Measurements from ENCODE around the gene TNIP3. TPM values are rescaled to one million over a fixed set of nuclear protein-coding genes. Genes with fewer than 3 reads are reported as not detected.
"Not testable (repeated sequence)": the region's sequence is repeated elsewhere in the genome, so short reads cannot be mapped to it uniquely, and the experiment has no call there.

Gene TNIP3, protein sequence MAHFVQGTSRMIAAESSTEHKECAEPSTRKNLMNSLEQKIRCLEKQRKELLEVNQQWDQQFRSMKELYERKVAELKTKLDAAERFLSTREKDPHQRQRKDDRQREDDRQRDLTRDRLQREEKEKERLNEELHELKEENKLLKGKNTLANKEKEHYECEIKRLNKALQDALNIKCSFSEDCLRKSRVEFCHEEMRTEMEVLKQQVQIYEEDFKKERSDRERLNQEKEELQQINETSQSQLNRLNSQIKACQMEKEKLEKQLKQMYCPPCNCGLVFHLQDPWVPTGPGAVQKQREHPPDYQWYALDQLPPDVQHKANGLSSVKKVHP
- 10 to 100 TPM; 16.9 to 18.3 TPM for total RNA-seq

DNA sequence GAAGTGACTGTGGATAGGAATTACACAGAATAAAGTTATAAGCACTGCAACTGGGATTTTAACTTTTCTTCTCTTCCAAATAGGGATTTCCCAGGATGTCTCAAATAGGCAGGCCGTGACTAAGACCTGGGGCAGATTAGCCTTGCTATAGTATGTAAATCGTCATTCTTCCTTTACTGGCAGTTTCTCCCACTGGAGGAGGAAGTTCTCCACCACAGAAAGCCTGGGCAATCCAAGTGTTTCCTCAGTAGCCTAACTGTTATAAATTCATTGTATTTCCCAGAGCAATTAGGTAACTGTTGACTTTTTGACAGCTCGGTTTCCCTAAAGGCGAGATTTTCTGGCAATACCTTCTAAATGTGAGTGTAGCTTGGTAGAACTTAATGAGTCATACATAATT lies at the start of gene TNIP3:
Gene TNIP3, minus strand, starts transcription at position 31 of the 400 bp plus-strand sequence. CDS start 196 bp downstream, outside the sequence.
- POLR2A ChIA-PET: no interaction called here
- CTCF ChIA-PET: no interaction called here

DNA sequence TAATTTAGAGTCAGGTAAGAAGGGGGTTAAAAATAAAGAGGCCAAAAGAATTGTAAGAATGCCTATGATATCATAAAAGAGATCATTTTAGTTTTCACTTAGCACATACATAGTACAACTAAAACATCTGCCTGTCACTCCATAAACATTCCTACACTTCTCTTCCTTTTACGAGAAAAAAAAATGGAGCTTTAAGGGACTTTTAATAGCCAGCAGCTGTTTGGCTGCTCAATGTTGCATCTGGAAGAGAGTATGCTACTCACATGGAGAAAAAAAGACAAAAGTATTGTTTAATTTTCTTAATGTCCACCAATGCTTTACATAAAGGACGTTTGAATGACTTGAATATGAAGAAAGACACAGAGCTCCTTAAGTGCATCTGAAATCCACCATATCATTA lies 48.7 kb upstream of the TNIP3 start:
- POLR2A ChIA-PET: interaction anchor here (0.5 to 1.4 kb wide), 3 partner anchors 10 to 95 kb away, joined by 3 to 5 read pairs (median 3); no protein-coding TSS in a partner anchor
- CTCF ChIA-PET: no interaction called here

DNA sequence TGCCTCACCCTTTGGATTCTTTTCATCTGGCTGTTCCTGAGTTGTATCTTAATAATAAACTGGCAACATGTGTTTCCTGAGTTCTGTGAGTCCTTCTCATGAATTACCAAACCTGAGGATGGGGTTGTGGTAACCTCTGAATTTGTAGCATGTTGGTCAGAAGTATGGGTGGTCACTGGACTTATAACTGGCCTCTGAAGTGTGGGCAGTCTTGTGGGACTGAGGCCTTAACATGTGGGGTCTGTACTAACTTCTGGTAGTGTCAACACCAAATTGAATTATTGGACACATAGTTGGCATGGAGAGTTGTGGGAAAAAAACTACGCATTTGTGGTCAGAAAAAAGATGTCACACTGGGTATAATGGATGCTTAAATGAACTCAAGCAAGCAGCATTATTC lies 45.0 kb upstream of the TNIP3 start:
- CTCF ChIA-PET: no interaction called here
- POLR2A ChIA-PET: no interaction called here

DNA sequence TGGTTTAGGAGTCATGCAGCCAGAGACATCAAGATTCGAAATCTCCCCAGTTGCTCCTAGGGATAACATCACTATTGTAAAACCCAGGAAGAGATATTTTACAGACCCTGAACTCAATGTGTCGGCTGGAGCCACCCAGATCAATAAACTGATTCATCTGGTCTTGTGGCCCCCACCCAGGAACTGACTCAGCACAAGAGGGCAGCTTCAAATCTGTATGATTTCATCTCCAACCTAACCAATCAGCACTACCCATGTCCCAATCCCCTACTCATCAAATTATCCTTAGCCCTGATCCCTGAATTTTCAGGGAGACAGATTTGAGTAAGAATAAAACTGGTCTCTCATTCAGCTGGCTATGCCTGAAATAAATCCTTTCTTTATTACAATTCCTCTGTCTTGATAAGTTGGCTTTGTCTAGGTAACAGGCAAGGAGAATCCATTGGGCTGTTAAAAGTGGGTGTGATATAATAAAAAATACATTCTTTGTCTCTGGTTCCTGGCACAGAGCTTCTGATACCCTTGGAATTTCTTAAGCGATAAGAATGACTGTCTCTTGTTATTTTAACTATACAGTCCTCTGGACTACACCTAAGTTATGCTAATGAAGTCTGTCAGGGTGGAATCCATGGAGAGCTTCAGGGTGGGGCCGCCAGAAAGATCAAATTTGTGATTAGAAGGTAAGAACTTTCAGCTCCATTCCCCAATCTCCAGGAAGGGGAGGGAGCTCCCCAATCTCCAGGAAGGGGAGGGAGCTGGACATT lies 44.3 kb upstream of the TNIP3 start:
- POLR2A ChIA-PET: no interaction called here
- CTCF ChIA-PET: interaction anchor here (1.1 kb wide), 1 partner anchor 99 kb away, joined by 3 read pairs; no protein-coding TSS in a partner anchor

DNA sequence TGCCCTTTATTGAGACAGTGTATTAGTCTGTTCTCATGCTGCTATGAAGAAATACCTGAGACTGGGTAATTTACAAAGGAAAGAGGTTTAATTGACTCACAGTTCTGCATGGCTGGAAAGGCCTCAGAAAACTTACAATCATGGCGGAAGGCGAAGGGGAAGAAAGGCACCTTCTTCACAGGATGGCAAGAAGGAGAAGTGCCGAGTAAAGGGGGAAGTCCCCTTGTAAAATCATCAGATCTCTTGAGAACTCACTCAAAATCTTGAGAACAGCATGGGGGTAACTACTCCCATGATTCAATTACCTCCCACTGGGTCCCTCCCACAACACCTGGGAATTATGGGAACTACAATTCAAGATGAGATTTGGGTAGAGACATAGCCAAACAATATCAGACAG lies 41.7 kb upstream of the TNIP3 start:
- POLR2A ChIA-PET: not testable (repeated sequence)

DNA sequence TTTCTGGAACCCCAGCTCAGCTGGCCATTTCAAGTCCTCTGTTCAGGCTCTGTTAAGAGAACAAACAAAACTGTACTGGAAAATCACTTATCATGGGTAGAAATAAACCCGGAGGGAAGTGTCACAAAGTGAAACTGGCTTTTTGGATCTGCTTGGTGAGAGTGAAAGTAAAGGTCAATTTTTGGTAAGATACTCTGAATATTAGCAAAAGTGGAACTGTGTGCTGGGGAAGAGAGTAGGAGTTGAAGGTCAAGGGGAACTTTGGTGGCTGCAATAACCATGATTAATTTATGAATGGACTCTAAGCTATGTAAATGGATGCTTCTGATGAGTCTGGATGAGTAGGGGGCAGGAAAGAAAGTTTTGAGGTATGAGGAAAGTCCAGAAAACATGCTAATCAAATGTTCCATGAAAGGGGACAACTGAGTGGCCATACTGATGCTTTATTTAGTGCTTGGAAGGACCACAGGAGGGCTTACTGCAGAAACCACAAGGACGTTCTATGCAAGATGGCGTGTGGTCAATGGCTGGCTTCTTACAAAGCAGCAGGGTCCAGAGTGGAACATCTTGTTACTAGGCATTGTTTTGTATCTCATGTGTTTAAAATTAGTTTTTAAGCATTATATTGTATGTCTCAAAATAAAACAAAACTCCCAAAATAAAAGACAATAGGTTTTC lies 36.8 kb upstream of the TNIP3 start:
- POLR2A ChIA-PET: interaction anchor here (1.2 kb wide), 1 partner anchor 24 kb away, joined by 3 read pairs; no protein-coding TSS in a partner anchor
- CTCF ChIA-PET: interaction anchor here (1.3 to 1.8 kb wide), 2 partner anchors 21 to 107 kb away, joined by 6 to 9 read pairs; no protein-coding TSS in a partner anchor

More for the DNA sequence above, 41.7 kb upstream of the TNIP3 start:
- CTCF ChIA-PET: not testable (repeated sequence)

DNA sequence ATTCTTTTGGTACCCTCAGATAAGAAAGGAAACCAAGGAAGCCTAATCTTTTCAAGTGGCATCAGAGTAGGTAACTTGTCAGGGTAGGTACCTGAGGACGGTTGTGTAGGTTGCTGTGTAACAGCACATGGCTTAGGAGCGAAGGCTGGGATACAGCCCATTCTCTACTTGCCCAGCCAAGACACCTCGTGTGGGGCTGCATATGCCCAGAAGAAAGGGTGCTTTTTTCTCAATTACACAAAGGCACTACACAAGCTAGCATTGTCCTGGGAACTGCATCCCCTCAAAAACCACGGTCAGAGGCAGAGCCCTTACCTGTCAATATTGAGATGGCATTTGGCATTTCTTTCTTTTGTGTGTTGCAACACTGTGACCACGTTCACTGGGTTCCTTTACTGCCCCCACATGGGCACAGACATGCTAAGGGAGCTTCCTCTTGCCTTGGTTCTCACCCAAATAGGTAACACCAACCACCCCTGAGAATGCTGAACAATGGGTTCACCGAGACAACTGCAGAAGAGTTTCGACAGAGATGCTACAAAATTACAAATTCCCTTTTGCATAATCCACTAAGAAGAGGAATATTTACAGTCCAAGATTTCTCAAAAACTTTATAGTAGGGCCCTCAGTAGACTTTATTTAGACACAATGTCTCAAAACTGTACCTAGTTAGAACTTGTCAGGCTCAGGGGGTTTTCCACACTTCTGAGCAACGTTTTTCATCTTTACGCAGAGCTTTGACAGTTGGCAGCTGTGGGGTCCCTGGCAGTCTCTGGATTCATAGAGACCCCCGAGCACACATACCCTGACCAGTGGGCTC lies 35.8 kb upstream of the TNIP3 start:
- CTCF ChIA-PET: interaction anchor here (0.9 to 1.8 kb wide), 7 partner anchors 12 to 108 kb away, joined by 3 to 9 read pairs (median 3); no protein-coding TSS in a partner anchor
- POLR2A ChIA-PET: interaction anchor here (1.2 kb wide), 1 partner anchor 25 kb away, joined by 3 read pairs; no protein-coding TSS in a partner anchor

DNA sequence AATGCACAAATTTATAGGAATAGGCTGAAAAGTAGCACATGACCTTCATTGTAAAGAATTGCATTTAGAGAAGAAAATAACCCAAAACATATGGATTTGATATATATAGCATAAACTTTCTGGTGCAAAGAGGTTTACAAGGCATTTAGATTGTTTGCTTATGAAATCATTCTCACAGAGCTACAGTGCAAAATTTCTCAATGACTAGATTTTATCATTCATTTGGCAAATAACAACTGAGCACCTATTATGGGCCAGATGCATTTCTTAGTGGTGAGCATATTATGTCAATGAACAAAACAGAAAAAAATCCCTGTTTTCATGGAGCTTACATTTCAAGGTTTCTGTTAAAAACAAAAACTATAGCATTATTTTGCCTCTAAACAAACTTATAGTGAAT lies 34.1 kb upstream of the TNIP3 start:
- POLR2A ChIA-PET: no interaction called here
- CTCF ChIA-PET: interaction anchor here (0.9 to 1.4 kb wide), 2 partner anchors 8 to 55 kb away, joined by 3 to 4 read pairs; no protein-coding TSS in a partner anchor

DNA sequence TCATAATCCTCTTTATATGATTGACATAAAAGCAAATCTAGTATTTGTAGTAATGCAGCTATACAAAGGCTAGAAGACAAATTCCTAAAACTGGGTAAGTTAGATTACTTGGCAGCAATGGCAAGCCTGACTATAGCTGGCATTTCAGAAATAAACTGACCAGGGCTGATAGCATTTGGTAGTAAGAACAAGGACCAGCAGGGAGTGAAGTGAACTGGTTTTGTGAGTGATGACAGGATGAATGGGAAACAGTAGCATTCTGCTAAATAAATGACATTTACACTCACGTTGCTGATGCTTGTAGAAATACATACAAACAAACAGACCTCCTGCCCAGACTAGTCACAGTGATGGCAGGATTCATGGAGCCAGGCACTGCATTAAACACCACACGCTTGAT lies 31.5 kb upstream of the TNIP3 start:
- ChIA-PET CTCF (no interaction called here), POLR2A (no interaction called here)

DNA sequence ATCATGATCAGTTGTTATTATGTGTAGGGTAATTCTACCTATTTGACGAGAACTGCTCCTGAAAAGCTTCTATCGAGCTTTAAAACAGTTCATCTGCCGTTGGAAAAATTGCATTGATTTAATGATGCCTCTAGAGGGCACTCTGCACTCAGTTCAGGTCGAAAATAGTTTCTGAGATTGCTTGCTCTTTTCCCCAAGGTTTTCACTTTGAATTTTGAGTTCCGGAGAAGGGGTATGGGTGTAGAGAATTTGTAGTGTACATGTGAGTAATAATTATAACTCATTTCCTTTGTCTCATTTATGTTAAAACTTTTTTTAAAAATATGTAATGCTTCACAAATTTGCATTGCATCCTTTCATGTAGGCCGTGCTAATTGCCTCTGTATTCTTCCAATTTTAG lies 28.4 kb upstream of the TNIP3 start:
- ChIA-PET CTCF (interaction anchor here (0.6 to 3.8 kb wide), 14 partner anchors 9 to 116 kb away, joined by 3 to 24 read pairs (median 4); no protein-coding TSS in a partner anchor), POLR2A (interaction anchor here (0.6 to 1.0 kb wide), 4 partner anchors 51 to 88 kb away, joined by 3 to 4 read pairs (median 3); no protein-coding TSS in a partner anchor)

DNA sequence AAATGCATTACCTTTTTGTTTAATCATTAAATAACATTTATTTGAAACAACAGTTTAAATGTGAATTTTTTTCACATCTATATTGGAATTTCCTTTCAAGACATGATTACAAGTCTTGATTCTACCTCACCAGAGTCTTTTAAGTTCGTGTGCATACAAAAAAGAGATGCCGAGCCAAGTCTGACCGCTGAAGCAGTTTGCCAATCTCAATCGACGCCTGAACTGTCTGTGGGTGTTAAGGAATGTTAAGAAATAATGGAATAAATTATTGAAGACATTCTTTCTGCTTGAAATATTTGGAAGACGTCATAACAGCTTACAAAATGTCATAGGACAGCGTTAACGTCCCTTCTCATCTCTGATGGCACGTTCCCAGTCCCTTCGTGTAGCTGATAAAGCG lies 27.9 kb upstream of the TNIP3 start:
- POLR2A ChIA-PET: interaction anchor here (0.6 to 1.0 kb wide), 3 partner anchors 59 to 88 kb away, joined by 3 to 4 read pairs (median 3); no protein-coding TSS in a partner anchor
- CTCF ChIA-PET: interaction anchor here (0.7 to 3.8 kb wide), 13 partner anchors 9 to 116 kb away, joined by 3 to 24 read pairs (median 4); no protein-coding TSS in a partner anchor

DNA sequence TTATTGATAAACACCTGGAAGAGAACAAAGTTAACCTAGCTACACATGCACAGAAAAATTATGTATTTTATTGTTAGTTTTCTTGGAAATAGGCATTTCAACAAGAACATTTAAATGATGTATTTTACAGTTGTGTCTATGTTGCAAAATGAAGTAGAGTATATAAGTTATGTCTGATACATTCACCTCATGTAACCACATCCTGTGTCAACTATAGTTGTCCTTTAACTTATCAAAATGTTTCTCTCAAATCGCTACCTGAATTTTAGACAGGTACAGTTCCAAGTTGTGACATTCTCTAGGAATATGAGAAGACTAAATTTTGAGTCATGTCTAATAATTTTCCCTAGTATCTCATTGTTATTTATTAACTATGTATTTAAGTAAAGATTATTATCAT lies 27.2 kb upstream of the TNIP3 start:
- CTCF ChIA-PET: interaction anchor here (2.2 to 3.8 kb wide), 2 partner anchors 29 to 117 kb away, joined by 10 to 24 read pairs; no protein-coding TSS in a partner anchor
- POLR2A ChIA-PET: no interaction called here

DNA sequence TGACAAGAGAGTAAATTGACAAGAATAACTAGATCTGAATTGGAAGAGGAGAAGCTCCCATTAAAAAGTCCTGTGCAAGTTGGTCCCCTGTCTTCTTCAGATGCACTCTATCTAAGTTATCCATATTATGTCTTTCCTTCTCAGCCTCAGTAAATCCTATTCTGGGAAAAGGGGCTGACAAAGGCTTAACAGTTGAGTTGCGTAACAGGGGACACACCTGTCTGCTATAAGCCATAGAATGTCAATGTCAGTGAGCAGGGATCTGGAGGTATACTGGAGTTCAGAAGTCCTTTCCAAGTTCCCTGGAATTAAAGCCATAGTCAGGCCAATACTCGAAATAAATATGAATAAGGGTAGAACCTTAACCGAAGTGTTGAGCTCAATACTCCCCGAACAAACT lies 26.3 kb upstream of the TNIP3 start:
- ChIA-PET POLR2A (interaction anchor here (0.6 kb wide), 1 partner anchor 111 kb away, joined by 3 read pairs; no protein-coding TSS in a partner anchor), CTCF (interaction anchor here (0.8 to 3.8 kb wide), 4 partner anchors 8 to 118 kb away, joined by 3 to 24 read pairs (median 3); no protein-coding TSS in a partner anchor)

DNA sequence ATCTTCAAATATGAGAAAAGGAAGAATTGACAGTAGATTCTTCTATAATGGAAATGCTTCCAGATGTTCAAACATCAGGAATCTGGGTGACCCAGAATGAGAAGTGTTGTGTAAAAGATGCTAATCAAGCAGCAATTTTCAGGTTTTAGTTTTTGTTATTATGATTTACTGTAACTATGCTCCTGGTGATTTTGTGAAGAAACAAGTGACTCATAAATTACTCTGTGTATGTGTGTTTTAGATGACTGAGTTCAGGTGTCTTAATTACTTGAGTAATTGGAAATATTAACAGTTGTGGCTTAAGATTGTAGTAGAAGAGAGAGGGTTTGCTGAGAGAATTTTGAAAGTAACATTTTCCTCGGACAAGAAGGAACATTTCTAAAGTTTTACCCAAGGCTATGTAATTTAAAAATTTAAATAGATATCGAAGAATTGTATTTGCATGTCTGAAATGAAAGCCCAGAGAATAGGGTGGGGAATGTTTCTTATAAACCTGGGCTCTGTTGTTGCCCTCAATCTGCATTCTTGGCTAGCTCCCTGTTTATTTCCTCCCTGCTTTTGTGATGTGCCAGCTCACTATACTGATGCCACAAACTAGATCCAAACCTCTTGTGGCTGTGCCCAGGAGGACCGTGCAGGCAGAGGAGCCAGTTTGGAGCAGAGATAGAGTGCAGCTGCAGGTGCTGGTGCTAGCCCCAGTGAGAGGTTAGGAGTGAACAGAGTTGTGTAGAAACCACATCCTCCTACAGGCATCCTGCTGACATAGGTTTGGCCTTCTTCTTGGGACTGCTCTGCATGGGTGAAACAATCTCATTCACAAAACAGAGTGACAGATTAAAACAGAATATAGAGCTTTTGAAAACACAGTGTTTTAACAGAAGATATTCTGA lies 25.4 kb upstream of the TNIP3 start:
- POLR2A ChIA-PET: no interaction called here
- CTCF ChIA-PET: interaction anchor here (0.8 to 3.8 kb wide), 4 partner anchors 9 to 118 kb away, joined by 3 to 24 read pairs (median 3); no protein-coding TSS in a partner anchor

DNA sequence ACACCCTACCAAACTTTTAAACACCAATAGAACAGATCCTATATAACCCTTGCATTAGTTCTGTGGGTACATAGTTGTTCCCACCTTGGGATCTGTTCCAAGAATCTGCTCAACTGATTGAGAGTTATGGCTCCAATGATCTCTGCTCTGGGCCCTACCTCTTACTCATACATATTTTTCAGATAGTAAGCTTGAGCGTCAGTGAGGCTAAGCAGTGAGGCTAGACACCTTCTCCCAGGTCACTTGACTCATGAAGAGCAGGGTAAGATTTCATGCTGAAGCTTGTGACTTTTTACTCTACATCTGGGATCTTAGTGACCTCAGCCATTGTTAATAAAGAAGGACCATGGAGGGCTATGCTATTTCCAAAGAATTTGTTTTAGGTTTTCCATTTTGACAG lies 23.1 kb upstream of the TNIP3 start:
- ChIA-PET POLR2A (interaction anchor here (1.2 kb wide), 1 partner anchor 26 kb away, joined by 3 read pairs; no protein-coding TSS in a partner anchor), CTCF (interaction anchor here (1.7 kb wide), 1 partner anchor 120 kb away, joined by 5 read pairs; no protein-coding TSS in a partner anchor)

DNA sequence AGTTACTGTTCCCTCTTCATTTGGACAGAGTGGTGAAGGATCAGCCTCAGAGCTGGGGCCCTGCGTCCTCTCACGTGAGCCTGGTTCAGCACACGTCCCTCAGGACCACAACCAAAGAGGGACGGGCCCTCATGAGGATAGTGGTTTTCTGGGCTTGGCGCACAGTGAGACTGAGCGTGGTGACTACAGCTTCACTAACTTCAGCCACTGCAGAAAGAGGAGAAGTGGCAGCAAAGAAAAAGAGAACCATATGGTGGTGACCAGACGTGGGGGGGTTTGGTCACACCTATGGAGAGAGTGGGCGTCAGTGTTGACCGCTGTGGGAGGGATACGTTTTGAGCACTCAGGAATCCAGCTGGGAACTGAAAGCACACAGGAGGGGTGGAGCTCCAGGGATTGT lies 21.8 kb upstream of the TNIP3 start:
- CTCF ChIA-PET: interaction anchor here (0.8 to 1.0 kb wide), 2 partner anchors 35 to 129 kb away, joined by 3 read pairs; no protein-coding TSS in a partner anchor
- POLR2A ChIA-PET: no interaction called here

DNA sequence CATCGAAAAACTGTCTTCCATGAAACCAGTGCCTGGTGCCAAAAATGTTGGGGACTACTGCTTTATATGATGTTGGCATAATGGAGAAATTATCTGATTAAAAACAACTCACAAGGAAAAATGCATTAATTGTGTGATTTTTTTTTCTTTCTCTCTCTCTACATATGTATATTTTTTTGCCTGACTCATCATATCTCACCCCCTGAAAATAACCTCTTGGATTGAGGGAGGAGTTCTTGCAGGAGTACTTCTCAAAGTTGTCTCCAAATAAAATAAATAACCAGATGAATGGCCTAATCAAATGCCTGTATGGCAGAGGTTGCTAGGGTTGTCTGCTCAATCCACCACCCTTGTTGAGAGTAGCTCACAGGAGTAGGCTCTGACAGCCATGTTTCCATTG lies 19.9 kb upstream of the TNIP3 start:
- ChIA-PET POLR2A (no interaction called here), CTCF (interaction anchor here (1.0 kb wide), 1 partner anchor 124 kb away, joined by 3 read pairs; no protein-coding TSS in a partner anchor)
